GM19035 (cell line): ENCODE measurements around the gene RING1.
A peak's percentile ranks its signal among the peaks of the same experiment; 100 is the strongest.

Experiments
- ATAC-seq: cut with Tn5 transposase; IDR thresholded peaks from one replicate; pipeline ENCODE4 v1.9.1; 2021; ENCODE audit not compliant: unreplicated experiment

Gene RING1

GRCh38 chr6:33241968-33242367 lies 33.7 kb downstream of the RING1 start:
- no peak for ATAC-seq

GRCh38 chr6:33243476-33243875 lies 35.2 kb downstream of the RING1 start:
- no peak for ATAC-seq

DNA sequence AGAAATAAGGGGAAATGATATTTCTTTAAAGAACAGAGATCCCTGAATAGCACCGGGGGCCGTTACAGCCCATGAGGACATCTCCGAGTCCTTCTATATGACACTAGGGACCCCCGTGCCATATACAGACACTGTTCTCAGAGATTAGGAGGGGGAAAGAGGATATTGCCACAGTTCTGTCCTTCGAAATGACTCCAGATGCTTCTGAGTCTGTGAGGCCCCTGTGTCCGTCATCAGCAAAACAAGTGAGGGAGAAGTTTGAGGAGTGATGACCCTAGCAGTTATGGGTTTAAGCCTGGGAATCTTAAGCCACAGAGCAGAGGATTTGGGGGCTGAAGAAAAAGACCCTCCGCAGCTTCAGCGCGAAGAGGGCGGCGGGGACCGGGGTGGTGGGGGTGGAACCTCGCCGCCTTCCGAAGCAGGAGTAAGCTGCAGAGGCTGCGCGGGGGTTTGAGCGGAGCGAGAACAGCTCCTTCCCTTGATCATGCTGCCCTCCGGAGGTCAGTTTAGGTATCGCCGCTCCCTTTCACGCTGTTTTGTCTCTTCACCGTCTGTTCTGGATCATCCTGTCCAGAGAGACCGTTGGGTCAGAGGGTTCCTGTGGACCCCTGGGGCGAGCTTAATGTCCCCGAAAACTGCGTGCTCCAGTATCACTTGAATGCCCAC lies 39.8 kb downstream of the RING1 start:
- ATAC-seq, result no peak

GRCh38 chr6:33248643-33248931 lies 40.3 kb downstream of the RING1 start:
- no peak for ATAC-seq

- ATAC-seq, result peak; percentile 89
Observed at GRCh38 chr6:33248932-33249731, 40.8 kb downstream of the RING1 start.

GRCh38 chr6:33249732-33250630 lies 41.7 kb downstream of the RING1 start:
- no peak for ATAC-seq

DNA sequence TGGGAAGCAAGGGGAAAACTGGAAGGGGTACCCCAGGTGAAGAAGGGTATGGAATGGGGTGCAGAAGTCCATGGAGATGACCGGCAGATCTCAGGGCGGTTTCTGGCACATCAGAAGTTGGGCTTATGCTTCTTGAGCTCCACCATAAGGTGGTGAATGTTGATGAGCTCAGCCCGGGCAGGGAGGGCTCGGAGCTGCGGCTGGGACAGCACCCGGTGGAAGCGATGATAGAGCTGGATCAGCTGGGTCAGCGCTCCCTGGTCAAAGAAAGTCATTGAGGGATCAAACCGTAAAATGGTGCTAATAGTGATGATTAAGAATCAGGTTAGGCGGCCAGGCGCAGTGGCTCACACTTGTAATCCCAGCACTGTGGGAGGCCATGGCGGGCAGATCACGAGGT lies 42.4 kb downstream of the RING1 start:
- ATAC-seq, result no peak

GRCh38 chr6:33251395-33252012 lies 43.2 kb downstream of the RING1 start:
- ATAC-seq, result no peak

DNA sequence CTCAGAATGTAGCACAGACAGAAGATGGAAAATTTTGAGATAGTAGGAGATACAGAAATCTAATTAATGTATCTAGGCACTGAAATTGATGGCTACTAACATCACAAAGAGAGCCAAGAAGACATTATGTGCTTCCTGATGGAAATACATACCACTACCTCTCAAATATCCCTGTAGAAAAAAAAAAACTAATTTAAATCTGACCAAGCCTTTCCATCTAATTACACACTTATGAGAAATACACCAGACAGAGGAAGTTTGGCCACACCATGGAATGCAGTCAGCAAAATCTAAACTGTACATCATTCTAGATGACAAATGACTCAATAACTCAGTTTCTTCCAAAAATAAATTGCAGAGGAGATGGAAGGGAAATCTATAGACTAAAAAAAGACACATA lies 44.5 kb downstream of the RING1 start:
- no peak for ATAC-seq

DNA sequence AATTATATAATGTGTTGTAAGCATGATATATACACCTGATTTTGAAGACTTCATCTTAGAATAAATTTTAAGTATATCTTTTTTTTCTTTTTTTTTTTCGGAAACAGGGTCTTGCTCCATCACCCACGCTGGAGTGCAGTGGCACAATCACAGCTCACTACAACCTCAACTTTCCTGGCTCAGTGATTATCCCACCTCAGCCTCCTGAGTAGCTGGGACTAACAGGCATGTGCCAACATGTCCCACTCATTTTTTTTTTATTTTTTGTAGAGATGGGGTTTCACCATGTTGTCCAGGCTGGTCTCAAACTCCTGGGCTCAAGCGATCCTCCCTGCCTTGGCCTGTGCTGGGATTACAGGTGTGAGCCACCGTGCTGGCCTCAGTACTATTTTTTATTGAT lies 46.3 kb downstream of the RING1 start:
- ATAC-seq, result no peak

DNA sequence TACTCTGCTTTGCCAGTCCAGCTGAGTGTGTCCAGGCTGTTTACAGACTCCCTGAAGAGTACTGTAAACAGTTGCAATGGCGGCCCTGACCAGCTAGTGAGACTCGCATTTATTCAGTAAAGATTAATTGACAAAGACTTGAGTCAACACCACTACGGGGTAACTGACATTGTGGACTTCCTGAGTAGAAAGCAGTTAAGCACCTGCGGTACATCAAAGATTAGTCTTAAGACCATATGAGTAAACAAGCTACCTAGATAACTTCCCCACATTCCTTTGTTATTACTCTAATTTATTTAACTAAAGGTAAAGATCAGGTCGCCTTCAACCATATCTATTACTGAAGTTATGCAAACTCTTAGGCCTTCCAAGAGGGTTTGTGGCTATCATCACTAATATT lies 50.7 kb downstream of the RING1 start:
- no peak for ATAC-seq
